Karpas-422 (cell line): ENCODE measurements around the gene MPG. TPM values are rescaled to one million over a fixed set of nuclear protein-coding genes. Genes with fewer than 3 reads are reported as not detected.

Experiments used
- DNase-seq: peaks from one replicate; pipeline ENCODE4 v3.0.0-alpha.2; 2015
- H2AFZ ChIP-seq: fragments of 200-600 bp; sonication (generic); 2 replicates; pipeline ENCODE4 v1.6.1; 2014; ENCODE audit warnings: antibody characterized with exemption, low read length, mixed read lengths
- H3K27ac ChIP-seq: fragments of 200-600 bp; sonication (generic); 2 replicates; pipeline ENCODE4 v1.5.1; 2014; ENCODE audit warnings: mild to moderate bottlenecking, low read length, moderate library complexity
- H3K27me3 ChIP-seq: fragments of 200-600 bp; sonication (generic); 2 replicates; pipeline ENCODE4 v1.6.1; 2014; ENCODE audit warnings: low read length, mixed read lengths
- H3K36me3 ChIP-seq: fragments of 200-600 bp; sonication (generic); 2 replicates; pipeline ENCODE4 v1.6.1; 2014; ENCODE audit warnings: low read length, mixed read lengths; ENCODE audit not compliant: insufficient read depth
- H3K4me1 ChIP-seq: fragments of 200-600 bp; sonication (generic); 2 replicates; pipeline ENCODE4 v1.6.1; 2014; ENCODE audit warnings: mild to moderate bottlenecking, low read length, mixed read lengths
- H3K4me2 ChIP-seq: fragments of 200-600 bp; sonication (generic); 2 replicates; pipeline ENCODE4 v1.6.1; 2014; ENCODE audit warnings: low read length, low read depth, mild to moderate bottlenecking; ENCODE audit not compliant: poor library complexity, severe bottlenecking
- H3K4me3 ChIP-seq: fragments of 200-600 bp; sonication (generic); 2 replicates; pipeline ENCODE4 v1.5.1; 2014; ENCODE audit warnings: mild to moderate bottlenecking, antibody characterized with exemption, low read length, mixed read lengths
- H3K79me2 ChIP-seq: fragments of 200-600 bp; sonication (generic); 2 replicates; pipeline ENCODE4 v1.6.1; 2014; ENCODE audit warnings: mild to moderate bottlenecking, low read length, mixed read lengths
- H3K9ac ChIP-seq: fragments of 200-600 bp; sonication (generic); 2 replicates; pipeline ENCODE4 v1.6.0; 2014; ENCODE audit warnings: low read length
- H3K9me2 ChIP-seq: fragments of 200-600 bp; sonication (generic), shearing (Covaris generic); replicated peaks from 2 replicates; pipeline ENCODE4 v1.6.0; 2014; ENCODE audit warnings: mild to moderate bottlenecking, low read length, moderate library complexity; ENCODE audit not compliant: insufficient read depth
- H3K9me3 ChIP-seq: fragments of 300-700, 200-600 bp; sonication (generic); 2 replicates; pipeline ENCODE4 v1.6.1; 2014; ENCODE audit warnings: low read length, mixed read lengths
- H4K20me1 ChIP-seq: fragments of 200-600 bp; sonication (generic); 2 replicates; pipeline ENCODE4 v1.6.1; 2014; ENCODE audit warnings: mild to moderate bottlenecking, antibody characterized with exemption, low read length, low read depth; ENCODE audit not compliant: insufficient read depth
- total RNA-seq: library from RNA; depleted of rRNA; stranded (reverse); fragments of >200 nt; shearing (Covaris generic); gene quantifications from 2 replicates; pipeline ENCODE4 v1.2.3, GENCODE V29; 2014; ENCODE audit warnings: low replicate concordance

The MPG gene
- total RNA-seq, 1 experiment from 2014 or later: 182 TPM

- no peaks in the 10 kb centered on the region for H3K36me3 ChIP-seq
- no peaks in the 10 kb centered on the region for H3K79me2 ChIP-seq
- H3K4me2 ChIP-seq: no peak overlapping the region
- no peak overlapping the region for H3K9ac ChIP-seq
- no peak overlapping the region for H3K27ac ChIP-seq
- H3K9me2 ChIP-seq: no peaks in the 10 kb centered on the region
- no peak overlapping the region for H2AFZ ChIP-seq
- no peak for DNase-seq
- no peaks in the 10 kb centered on the region for H3K27me3 ChIP-seq
- no peak overlapping the region for H3K4me3 ChIP-seq
- no peaks in the 10 kb centered on the region for H3K4me1 ChIP-seq
- no peaks in the 10 kb centered on the region for H3K9me3 ChIP-seq
- H4K20me1 ChIP-seq: no peaks in the 10 kb centered on the region
These were observed 15.6 kb upstream of the MPG start for GRCh38 chr16:62283-62967.

DNA sequence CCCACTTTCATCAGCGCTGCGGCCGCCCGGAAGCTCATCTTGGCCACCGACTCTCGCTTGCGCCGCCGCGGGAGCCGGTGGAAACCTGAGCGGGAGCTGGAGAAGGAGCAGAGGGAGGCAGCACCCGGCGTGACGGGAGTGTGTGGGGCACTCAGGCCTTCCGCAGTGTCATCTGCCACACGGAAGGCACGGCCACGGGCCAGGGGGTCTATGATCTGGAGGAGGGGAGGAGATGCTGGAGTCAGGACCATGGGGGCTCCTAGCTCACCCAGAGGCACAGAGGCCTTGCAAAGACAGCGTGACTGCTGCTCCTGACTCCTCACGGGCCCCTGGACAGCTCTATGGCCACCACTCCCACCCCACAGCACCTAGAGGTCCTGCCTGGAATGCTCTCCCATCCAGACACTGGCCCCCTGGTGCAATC lies 15.0 kb upstream of the MPG start:
- H3K4me1 ChIP-seq: no peaks in the 10 kb centered on the region
- H3K4me2 ChIP-seq: no peak overlapping the region
- no peaks in the 10 kb centered on the region for H3K36me3 ChIP-seq
- no peak overlapping the region for H3K9ac ChIP-seq
- H4K20me1 ChIP-seq: no peaks in the 10 kb centered on the region
- H3K27me3 ChIP-seq: no peaks in the 10 kb centered on the region
- no peak overlapping the region for H3K4me3 ChIP-seq
- no peak overlapping the region for H2AFZ ChIP-seq
- no peaks in the 10 kb centered on the region for H3K9me2 ChIP-seq
- H3K27ac ChIP-seq: no peak overlapping the region
- DNase-seq: no peak
- no peaks in the 10 kb centered on the region for H3K9me3 ChIP-seq
- H3K79me2 ChIP-seq: no peaks in the 10 kb centered on the region

DNA sequence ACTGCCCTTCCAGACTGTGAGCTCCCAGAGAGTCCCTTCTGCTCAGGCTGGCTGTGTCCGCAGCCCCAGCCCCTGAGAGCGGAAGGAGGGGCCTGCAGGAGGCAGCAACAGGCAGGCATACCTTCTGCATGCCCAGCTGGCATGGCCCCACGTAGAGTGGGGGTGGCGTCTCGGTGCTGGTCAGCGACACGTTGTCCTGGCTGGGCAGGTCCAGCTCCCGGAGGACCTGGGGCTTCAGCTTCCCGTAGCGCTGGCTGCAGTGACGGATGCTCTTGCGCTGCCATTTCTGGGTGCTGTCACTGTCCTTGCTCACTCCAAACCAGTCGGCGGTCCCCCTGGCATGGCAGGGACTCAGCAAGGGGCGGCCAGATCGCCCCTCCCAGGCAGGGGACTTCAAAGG lies 14.6 kb upstream of the MPG start:
- no peak overlapping the region for H3K27ac ChIP-seq
- H3K79me2 ChIP-seq: no peaks in the 10 kb centered on the region
- no peaks in the 10 kb centered on the region for H3K36me3 ChIP-seq
- no peak overlapping the region for H3K4me2 ChIP-seq
- H3K4me1 ChIP-seq: no peaks in the 10 kb centered on the region
- no peak overlapping the region for H2AFZ ChIP-seq
- no peak overlapping the region for H3K4me3 ChIP-seq
- no peaks in the 10 kb centered on the region for H3K9me2 ChIP-seq
- H3K9me3 ChIP-seq: no peaks in the 10 kb centered on the region
- H3K27me3 ChIP-seq: no peaks in the 10 kb centered on the region
- H4K20me1 ChIP-seq: no peaks in the 10 kb centered on the region
- H3K9ac ChIP-seq: no peak overlapping the region
- DNase-seq: no peak

DNA sequence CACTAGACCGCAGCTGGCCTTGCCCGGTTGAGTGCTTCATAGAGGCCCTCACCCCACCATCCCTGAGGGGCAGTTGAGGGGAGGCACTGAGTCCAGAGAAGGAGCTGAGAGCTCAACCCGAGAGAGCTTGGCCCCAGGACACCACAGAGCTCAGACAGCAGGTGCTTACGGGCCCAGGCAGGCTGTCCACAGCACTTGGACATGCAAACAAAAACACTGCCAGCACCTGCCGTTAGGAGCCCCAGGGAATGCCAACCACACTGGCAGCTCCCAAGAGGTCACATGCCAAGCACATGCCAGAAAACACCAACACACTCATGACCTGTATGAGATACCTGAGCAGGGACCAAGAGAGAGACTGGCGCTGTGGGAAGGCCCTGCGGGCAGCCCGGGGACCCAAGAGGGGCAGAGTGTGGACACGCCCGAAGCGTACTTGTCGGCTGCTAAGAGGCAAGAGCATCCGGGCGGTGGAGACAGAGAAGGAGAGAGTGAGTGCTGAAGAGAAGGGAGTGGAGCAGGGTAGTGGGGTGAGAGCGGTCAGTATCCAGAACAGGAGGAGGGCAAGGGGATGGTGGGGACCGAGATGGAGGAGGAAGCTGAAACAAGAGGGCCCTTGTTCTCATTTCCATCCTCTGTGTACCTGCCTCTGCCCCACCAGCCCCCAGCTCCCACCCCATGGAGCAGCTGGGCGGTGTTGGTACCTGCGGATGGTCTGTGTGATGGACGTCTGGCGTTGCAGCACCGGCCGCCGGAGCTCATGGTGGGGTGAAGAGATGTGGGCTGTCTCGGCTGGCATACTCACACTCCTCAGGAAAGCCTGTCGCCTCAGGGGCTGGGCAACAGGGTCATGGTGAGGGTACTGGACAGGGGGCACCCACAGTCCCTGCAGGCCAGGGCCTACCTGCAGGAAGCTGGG lies 13.8 kb upstream of the MPG start:
- DNase-seq: no peak
- no peaks in the 10 kb centered on the region for H3K36me3 ChIP-seq
- H3K4me3 ChIP-seq: no peak overlapping the region
- H3K79me2 ChIP-seq: no peaks in the 10 kb centered on the region
- no peak overlapping the region for H2AFZ ChIP-seq
- H3K9ac ChIP-seq: no peak overlapping the region
- H3K27me3 ChIP-seq: no peaks in the 10 kb centered on the region
- no peak overlapping the region for H3K4me2 ChIP-seq
- no peaks in the 10 kb centered on the region; the same call in 1 of the 2 replicates for H4K20me1 ChIP-seq
- no peak overlapping the region for H3K27ac ChIP-seq
- no peaks in the 10 kb centered on the region for H3K9me2 ChIP-seq
- H3K9me3 ChIP-seq: no peaks in the 10 kb centered on the region
- H3K4me1 ChIP-seq: no peaks in the 10 kb centered on the region

DNA sequence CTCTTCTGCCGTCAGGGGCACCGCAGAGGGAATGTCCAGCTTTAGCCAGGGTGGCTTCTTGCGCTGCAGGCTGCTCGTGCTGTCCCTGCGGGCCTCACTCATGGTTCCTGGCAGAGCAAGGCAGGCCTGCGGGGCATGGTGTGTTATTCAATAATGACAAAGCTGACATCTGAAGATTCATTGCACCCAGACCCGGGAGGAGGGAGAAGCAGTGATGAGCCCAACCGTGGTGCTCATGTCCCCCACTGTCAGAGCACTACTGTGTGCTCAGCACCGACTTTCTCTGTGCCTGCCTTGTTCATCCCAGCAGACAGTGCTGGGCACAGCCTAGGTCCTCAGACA lies 13.1 kb upstream of the MPG start:
- Histone ChIP-seq H3K79me2 (no peaks in the 10 kb centered on the region), H3K9ac (no peak overlapping the region), H3K9me3 (no peaks in the 10 kb centered on the region)

DNA sequence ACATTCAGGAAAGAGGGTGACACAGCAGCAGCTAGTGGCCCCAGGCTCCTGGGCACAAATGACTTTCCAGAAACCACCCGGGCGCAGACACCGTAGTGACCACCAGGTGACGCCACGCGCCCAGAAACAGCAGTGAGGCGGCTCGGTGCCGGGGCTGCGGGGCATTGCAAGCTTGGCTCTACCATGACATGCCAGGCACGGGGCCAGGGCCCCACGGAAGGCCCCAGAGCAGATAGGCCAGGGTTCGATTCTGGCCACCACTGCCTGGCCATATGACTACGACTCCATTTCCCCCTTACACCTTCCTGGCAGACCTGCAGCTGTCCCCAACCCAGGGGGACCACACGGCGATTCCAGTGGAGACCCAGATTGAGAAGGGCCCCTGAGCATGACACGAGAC lies 12.3 kb upstream of the MPG start:
- H3K27ac ChIP-seq: no peak overlapping the region
- no peaks in the 10 kb centered on the region for H3K27me3 ChIP-seq
- no peak overlapping the region for H3K4me2 ChIP-seq
- H3K36me3 ChIP-seq: no peaks in the 10 kb centered on the region
- DNase-seq: peak; percentile 93
- H3K79me2 ChIP-seq: no peaks in the 10 kb centered on the region
- no peaks in the 10 kb centered on the region for H3K9me3 ChIP-seq
- H3K9me2 ChIP-seq: no peaks in the 10 kb centered on the region
- no peak overlapping the region for H3K9ac ChIP-seq
- no peaks in the 10 kb centered on the region; the same call in 1 of the 2 replicates for H4K20me1 ChIP-seq
- H2AFZ ChIP-seq: no peak overlapping the region
- H3K4me1 ChIP-seq: no peaks in the 10 kb centered on the region
- H3K4me3 ChIP-seq: no peak overlapping the region

More for the DNA sequence above, 13.1 kb upstream of the MPG start:
- no peak overlapping the region for H3K4me2 ChIP-seq
- H3K36me3 ChIP-seq: no peaks in the 10 kb centered on the region
- H2AFZ ChIP-seq: no peak overlapping the region
- H3K4me3 ChIP-seq: no peak overlapping the region
- no peak for DNase-seq
- H3K9me2 ChIP-seq: no peaks in the 10 kb centered on the region
- no peaks in the 10 kb centered on the region for H3K4me1 ChIP-seq
- H3K27ac ChIP-seq: no peak overlapping the region
- H3K27me3 ChIP-seq: no peaks in the 10 kb centered on the region
- no peaks in the 10 kb centered on the region; the same call in 1 of the 2 replicates for H4K20me1 ChIP-seq

DNA sequence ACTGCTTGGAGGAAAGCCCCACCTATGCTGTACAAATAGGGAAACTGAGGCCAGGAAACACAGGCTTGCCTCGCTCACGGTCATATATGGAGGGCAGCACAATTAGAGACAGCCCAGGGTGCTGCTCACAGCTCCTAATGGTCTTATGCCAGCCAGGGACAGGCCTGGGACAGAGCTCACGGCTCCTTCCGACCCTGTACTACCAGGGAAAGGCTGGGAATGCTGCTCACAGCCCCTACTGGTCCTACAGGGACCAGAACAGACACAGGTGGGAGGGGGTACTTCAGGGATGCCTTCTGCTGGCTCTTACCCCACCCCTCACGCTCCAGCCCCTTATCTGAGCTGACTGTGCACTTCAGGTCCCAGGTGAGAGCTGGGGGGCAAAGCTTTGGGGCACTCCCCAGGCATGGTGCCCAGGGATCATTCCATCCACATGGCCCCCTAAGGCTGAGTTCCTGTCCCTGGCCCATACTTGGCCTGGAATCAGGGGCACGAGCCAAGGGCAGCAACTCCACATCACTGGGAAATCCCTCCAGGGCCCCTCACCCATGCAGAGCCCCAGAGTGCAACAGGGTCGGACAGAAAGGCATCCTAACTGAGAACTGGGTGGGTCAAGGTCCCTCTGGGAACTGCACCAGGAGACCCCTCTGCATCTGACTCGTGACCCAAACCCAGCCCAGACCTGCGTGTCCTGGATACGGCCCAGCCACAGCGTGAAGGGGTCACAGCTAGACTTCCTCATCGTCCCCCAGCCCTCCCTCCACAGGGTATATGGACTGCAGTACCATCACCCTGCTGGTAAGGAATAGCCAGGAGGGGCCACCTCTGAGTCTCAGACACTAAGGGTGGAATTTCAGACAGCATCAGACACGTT lies 11.5 kb upstream of the MPG start:
- Histone ChIP-seq H3K27me3 (no peaks in the 10 kb centered on the region), H3K79me2 (no peaks in the 10 kb centered on the region), H4K20me1 (no peaks in the 10 kb centered on the region; the same call in 1 of the 2 replicates), H3K9me3 (no peaks in the 10 kb centered on the region), H3K36me3 (no peaks in the 10 kb centered on the region), H3K4me1 (no peaks in the 10 kb centered on the region), H3K9ac (no peak overlapping the region), H3K9me2 (no peaks in the 10 kb centered on the region), H2AFZ (no peak overlapping the region), H3K4me2 (no peak overlapping the region), H3K4me3 (no peak overlapping the region), H3K27ac (no peak overlapping the region)
- DNase-seq: no peak
